GM18907 (cell line): ENCODE measurements around the gene CRY2.

Source experiments
- ATAC-seq: cut with Tn5 transposase; IDR thresholded peaks from one replicate; pipeline ENCODE4 v1.9.1; 2021; ENCODE audit warnings: mild to moderate bottlenecking, moderate library complexity; ENCODE audit not compliant: unreplicated experiment

The CRY2 gene

GRCh38 chr11:45915446-45915845 is 68.2 kb downstream of the CRY2 start:
- ATAC-seq: no peak

- ATAC-seq: peak; percentile 6
Measured at GRCh38 chr11:45917286-45917622, 70.0 kb downstream of the CRY2 start.

- ATAC-seq: peak; percentile 91
Measured at GRCh38 chr11:45917623-45918330, 70.5 kb downstream of the CRY2 start, which contains the start of gene PEX16. TSS of gene PEX16 (minus strand) at chr11:45917877. CDS start at chr11:45917811, 66 bp downstream.

GRCh38 chr11:45918331-45918941 is 71.2 kb downstream of the CRY2 start:
- ATAC-seq: peak; percentile 38

DNA sequence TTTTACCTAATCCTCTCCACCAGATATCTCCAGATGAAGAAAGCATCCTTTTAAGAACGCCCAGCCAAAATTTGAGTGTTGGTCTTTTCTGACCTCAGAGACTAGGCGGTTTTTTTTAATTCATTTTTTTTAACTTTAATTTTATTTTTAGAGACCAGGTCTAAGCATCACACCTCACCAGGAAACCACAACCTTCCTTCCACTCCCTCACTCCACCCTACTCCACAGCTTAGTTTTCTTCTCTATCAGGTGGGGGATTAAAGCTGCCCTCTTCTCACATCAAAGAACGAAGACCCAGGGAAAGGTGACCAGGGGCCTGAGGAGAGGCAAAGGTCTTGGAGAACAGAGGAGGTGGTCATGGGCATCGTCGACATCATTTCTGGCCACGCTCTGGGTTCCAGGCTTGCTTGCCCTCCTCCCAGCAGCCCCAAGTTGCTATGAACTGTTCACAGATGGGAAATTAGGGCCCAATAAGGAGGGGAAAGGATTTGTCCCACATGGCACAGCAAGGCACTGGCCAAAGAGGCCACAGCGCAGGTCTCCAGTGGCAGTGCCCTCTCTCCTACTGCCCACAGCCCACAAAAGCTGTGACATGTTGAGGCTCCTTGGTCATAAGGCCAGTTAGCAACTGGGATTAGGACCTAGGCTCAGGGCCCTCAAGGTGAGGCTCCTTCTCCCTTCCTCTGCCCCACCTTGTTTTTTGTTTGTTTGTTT is 71.8 kb downstream of the CRY2 start:
- no peak for ATAC-seq

- no peak for ATAC-seq
Measured at GRCh38 chr11:45919806-45920530, 72.7 kb downstream of the CRY2 start.

- ATAC-seq: no peak
Measured at GRCh38 chr11:45920531-45921477, 73.5 kb downstream of the CRY2 start.

DNA sequence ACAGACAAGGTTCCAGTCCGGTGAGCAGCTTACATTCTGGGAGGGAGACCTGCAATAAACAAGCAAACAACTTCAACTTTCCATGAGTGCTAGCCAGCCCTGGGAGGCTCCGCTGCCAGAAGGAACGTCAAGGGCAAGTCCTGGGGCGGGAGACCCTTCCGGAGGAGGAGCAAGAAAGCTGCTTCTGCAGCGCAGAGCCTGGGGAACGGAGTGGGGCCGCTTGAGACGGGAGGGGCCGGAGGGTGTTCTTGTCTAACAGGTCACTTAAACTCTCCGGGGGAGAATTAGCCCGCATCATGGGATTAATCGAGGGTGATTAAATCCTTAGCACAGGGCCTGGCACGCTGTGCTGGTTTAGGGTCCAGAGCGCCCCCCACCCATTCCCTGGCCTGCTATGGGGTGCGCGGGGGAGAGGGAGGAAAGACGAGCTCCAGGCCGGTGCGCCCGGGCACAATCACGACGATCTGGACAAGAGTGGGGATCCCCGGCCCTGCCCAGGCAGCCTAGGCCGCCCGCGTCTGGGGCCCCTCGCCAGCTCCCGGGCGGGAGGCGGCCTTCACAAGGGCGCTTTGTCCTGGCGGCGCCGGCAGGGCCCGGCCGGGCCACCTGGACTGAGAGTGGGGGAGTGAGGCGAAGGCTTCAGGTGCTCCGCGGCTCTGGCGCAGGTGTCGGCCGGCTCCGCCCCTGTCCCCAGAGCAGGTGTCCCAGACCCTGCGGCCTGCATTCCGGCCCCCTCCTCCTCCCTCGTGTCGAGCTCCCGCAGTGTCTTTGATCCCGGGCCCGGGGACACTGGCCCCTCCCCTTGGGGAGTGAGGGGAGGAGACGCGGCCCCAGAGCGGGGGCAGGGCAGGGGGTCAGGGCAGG is 74.5 kb downstream of the CRY2 start:
- ATAC-seq: no peak

DNA sequence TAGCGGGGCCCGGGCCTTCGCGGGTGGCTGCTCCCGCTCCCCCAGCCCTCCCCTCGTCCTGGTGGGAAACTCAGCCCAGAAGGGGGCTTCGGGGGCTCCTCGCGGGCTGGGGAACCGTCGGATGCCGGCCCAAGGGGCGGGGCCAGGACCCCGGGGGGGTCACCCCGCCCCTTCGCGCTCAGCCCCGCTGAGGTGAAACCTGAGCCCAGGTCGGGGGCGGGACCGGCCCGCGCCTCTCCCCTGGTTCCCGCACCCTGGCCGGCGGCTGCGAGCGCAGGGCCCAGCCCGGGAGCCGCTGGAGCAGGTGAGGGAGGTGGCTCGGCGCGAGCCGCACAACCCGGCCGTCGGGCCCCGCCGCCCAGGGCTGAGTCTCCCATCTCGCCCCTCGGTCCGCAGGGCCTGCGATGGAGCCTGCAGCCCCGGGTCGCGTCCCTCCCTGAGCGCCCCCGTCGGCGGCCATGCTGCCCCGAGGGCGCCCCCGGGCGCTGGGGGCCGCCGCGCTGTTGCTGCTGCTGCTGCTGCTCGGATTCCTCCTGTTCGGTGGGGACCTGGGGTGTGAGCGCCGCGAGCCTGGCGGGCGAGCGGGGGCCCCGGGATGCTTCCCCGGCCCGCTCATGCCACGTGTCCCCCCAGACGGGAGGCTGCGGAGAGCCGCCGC is 75.3 kb downstream of the CRY2 start, which contains the start of gene LARGE2:
Gene LARGE2 (plus strand): TSS at position 232 of the 658 bp plus-strand sequence. CDS start 227 bp downstream, at position 459.
- no peak for ATAC-seq

DNA sequence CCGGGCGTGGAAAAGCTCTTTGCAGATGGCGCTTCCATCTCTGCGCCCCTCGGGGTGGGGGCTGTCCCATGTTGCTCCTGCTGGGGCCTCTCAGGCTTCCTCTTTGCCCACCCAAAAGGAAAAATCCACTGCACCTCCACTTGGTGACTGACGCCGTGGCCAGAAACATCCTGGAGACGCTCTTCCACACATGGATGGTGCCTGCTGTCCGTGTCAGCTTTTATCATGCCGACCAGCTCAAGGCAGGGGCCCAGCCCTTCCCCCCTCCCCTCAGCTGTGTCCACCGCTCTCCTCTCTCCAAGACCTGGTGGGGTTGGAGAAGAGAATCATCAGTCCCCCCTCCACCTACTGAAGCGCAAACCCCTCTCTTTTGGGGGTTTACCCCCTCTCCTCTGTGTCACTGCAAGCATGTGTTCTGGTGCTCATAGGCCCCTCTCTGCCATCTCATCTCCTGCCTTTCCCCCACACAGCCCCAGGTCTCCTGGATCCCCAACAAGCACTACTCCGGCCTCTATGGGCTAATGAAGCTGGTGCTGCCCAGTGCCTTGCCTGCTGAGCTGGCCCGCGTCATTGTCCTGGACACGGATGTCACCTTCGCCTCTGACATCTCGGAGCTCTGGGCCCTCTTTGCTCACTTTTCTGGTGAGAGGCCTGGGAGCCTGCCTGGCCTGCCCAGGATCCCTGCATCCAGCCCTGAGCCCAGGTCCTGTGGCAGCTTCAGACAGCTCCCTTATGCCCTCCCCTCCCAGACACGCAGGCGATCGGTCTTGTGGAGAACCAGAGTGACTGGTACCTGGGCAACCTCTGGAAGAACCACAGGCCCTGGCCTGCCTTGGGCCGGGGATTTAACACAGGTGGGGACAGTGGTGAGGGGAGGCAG is 77.0 kb downstream of the CRY2 start:
- ATAC-seq: no peak

- no peak for ATAC-seq
Measured at GRCh38 chr11:45924927-45925326, 77.7 kb downstream of the CRY2 start.

GRCh38 chr11:45925550-45925949 is 78.3 kb downstream of the CRY2 start:
- no peak for ATAC-seq

DNA sequence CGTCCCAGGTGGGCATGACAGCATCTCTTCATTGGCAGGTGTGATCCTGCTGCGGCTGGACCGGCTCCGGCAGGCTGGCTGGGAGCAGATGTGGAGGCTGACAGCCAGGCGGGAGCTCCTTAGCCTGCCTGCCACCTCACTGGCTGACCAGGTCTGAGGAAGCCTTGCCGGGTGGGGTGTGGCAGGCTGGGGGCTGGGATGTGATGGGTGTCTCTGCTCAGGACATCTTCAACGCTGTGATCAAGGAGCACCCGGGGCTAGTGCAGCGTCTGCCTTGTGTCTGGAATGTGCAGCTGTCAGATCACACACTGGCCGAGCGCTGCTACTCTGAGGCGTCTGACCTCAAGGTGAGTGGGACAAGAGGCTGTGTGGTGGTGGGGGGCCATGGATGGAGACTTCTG is 78.7 kb downstream of the CRY2 start:
- ATAC-seq: no peak

- ATAC-seq: no peak
Measured at GRCh38 chr11:45926536-45927331, 79.5 kb downstream of the CRY2 start.

- no peak for ATAC-seq
Measured at GRCh38 chr11:45927332-45927683, 80.0 kb downstream of the CRY2 start.

GRCh38 chr11:45927684-45928413 is 80.6 kb downstream of the CRY2 start:
- ATAC-seq: no peak
